HG02973 (cell line): ENCODE results near the gene MUC13.

Experiments
- ATAC-seq: cut with Tn5 transposase; IDR thresholded peaks from one replicate; pipeline ENCODE4 v1.9.1; 2021; ENCODE audit warnings: moderate library complexity; ENCODE audit not compliant: unreplicated experiment

The MUC13 gene

DNA sequence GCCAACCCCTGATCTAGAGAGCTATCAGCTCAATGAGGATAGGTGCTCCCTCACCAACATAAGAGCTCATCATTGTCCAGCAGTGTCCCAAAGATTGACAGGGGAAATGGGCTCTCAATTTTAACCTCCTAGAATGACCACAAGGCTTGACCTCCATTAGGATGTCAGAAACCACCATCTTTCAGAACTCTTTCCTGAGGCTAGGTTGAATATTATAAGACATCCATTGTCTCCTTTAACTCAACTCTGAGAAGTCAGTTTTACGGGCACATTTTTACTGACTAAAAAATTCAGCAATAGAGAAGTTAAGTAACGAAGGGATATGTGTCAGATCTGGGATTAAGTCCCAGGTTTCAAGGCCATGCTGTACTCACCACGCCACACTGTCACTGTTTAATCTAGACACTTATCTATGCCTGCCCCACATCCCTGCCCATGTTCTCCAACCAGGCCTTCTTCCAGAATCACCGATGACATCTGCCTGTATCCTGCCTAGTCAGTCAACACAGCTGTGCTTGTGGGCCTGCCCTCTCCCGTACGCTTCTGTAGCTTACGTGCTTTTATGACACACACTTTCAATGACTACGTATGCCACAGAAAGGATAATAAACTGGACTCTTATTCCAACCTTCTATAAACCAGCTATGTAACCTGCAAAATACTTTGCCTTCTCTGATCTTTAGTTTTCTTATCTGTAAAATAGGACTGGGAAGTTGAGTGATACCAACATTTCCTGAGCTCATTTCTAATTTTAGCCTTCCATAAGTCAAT lies 17.1 kb upstream of the MUC13 start:
- ATAC-seq, result no peak

DNA sequence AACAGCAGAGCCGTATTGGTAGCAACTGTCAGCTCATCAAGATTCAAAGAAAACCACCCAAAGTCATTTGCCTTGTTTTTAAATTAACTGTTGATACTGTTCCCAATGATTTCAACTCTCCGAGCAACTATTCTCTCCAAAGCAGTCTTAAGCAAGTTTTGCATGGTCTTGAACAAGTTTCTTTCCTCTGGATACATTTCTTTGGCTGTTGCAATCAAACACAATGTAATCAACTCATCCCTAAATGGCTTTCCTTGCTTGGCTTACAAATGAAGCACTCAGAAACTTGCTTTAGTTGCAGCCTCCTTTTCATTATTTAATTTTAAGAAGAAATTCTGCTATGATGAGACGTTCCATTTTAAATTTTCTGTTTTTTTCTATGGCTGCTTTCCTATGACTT lies 15.5 kb upstream of the MUC13 start:
- ATAC-seq, result no peak

DNA sequence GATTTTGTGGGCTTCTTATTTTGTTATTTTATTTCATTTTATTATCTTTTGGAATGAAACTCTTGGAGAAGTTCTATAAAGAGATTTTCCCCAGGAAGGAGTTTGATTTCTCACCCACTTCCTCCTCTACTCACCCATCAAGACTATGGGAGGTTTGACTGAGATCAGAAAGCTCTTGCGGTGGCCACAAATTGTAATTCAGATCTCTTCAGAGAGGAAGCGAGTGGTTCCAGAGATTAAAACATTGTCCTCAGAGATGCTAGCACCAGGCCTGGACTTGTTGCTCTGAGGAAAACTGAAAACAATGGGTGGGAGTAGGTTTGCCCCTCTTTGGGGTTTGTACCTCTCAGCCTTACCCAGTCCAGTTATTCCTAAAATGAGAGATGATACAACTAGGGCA lies 8.1 kb upstream of the MUC13 start:
- ATAC-seq, result no peak

DNA sequence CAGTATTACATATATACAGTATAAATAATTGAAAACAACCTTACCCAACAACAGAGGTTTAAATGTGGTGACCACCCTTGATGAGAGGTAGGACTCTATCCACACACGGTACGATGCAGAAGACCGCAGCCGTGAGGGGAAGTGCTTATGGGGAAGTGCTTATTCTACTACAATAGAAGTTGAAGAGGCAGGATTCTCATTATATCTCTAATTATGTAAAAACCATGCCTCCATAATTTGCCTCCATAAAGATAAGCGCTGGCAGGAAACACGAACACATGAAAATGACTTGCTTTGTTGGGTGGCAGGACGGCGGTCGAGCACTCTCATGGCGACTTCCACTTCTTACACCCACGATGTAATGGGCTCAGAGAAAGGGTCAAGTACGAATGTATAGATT lies 7.2 kb upstream of the MUC13 start:
- no peak for ATAC-seq

DNA sequence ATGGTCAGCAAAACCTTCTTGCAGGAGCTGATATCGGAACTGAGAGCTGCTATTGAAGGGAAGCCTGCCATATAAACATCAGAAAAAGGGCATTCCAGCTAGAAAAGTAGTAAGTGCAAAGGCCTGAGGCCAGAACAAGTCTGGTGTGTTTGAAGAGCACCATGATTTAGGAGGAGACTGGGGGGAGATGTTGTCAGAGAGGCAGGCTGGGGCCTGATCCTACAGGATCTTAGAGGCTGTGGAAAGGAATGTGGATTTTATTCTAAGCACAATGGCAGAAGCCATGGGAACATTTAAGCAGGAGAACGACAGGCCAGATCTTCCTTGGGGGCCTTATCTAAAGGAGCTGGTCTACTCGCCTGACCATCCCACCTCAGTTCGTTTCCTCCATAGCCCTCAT lies 5.1 kb upstream of the MUC13 start:
- ATAC-seq, result no peak

DNA sequence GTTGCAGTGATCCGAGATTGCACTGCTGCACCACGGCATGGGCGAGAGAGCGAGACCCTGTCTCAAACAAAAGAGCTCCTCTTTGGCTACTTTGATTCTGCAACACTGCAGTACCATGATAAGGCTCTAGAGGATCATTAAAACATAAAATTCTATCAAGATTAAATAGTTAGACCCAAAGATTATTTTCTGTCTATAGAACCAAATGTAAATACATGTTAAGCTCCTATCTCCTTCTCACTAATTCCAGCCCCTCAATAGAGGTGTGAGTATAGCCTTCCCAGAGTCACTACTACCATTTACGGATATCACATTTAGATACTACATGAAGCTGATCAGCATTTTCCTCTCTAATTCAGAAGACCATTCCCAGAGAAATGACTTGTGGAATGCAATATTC lies 4.3 kb upstream of the MUC13 start:
- no peak for ATAC-seq

DNA sequence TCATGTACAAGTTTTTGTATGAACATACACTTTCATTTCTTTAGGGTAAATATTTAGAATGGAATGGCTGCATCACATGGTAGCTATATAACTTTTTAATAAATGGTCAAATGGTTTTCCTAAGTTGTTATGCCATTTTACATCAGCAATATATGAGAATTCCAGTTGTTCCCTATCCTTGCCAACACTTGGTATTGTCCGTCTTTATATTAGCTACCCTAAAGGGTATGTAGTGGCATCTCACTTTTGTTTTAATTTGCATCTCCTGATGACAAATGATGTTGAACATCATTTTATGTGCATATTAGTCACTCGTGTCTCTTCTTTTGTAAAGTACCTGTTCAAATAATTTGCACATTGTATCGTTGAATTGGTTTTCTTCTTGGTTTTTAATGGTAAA lies 2.5 kb upstream of the MUC13 start:
- ATAC-seq, result no peak

DNA sequence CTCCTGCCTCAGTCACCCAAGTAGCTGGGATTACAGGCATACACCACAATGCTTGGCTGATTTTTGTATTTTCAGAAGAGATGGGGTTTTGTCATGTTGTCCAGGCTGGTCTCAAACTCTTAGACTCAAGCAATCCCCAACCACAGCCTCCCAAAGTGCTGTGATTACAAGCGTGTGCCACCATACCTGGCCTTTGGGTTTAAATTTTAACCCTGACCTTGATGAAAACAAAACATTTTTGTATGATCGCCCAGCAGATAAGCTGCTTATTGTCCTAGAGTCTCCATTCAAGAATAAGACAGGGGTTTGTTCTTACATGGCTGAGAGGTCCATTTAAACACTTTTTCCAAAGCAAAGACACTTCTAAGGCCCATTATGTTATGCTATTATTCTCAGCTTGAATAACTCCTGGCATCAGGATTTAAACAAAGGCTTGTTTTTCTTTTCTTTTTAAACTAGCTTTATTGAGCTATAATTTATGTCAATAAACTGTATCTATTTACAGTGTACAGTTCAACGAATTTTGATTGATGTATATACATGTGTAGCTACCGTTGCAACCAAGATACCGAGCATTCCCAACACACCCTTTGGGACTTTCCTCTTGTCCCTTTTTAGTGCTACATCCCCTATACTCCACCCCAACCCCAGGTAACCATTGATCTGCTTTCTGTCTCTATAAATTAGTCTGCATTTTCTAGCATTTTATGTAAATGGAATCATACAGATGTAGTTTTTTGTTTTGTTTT lies 1.4 kb upstream of the MUC13 start:
- ATAC-seq, result no peak

DNA sequence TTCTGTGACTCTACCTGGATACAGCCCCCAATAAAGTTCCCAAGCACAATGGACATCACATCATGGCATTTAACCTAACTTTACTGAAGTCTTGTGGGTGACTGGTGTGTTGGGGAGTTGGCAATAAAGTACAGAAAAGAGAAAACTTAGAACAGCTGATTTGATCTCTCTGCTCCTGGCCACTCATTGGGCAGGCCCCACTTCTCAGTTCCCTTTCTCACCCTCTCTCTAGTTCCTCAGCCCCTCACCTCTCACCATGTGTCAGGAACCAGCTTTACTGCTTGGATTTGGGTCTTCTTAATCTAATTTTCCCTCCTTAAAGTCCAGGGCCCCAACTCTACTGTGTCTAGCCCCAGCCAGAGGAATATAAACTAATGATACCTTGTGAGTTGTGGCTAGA lies 713 bp upstream of the MUC13 start:
- no peak for ATAC-seq

DNA sequence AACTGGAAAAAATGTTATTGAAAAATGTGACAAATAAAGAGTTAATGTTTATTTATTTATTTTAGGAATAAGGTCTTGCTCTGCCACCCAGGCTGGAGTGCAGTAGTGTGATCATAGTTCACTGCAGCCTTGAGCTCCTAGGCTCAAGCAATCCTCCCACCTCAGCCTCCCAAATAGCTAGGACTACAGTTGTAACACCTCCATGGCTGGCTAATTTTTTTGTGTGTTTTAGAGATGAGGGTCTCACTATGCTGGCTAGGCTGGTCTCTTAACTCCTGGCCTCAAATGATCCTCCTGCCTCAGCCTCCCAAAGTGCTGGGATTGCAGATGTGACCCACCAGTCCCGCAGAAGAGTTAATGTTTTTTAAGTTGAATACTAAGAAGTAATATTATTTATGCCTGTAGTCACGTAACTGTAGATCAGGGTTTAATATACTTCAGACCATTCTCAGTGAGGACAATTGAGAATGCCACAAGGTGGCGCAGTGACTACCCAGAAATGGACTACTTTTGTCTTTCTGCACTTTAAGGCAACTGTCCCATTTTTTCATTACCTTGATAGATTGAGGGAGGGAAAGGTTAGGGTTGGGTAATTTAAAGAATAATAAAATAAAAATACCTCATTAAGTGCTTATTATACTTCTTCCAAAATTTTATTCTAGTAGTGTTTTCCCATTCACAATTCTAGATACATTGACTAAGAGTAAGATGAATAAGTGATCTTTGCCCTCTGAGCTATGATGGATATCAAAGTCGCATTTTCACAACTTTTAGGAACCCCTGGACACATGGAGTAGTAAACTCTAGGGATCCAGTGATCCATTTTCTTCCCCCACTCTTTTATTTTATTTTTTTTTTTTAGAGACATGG lies 6.0 kb downstream of the MUC13 start:
- no peak for ATAC-seq

DNA sequence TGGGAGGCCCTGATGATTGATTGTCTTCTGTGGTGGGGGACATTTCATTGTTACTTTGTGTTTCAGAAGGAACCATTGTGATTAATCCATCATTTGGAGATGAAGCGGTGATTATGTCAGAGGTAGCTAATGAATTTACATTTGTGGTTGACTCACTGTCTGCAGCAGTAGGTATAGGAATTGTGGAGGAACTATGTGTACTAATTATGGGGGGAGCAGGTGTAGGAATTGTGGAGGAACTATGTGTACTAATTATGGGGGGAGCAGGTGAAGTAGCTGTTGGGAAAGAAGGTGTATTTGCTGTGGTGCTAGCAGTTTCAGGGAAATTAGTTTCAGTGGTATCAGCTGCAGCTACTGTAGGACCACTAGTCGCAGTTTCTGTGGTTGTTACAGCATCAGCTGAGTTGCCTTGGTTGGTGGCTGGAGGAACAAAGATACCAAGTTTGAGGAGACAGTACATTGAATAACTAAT lies 6.9 kb downstream of the MUC13 start:
- ATAC-seq, result peak; percentile 77

DNA sequence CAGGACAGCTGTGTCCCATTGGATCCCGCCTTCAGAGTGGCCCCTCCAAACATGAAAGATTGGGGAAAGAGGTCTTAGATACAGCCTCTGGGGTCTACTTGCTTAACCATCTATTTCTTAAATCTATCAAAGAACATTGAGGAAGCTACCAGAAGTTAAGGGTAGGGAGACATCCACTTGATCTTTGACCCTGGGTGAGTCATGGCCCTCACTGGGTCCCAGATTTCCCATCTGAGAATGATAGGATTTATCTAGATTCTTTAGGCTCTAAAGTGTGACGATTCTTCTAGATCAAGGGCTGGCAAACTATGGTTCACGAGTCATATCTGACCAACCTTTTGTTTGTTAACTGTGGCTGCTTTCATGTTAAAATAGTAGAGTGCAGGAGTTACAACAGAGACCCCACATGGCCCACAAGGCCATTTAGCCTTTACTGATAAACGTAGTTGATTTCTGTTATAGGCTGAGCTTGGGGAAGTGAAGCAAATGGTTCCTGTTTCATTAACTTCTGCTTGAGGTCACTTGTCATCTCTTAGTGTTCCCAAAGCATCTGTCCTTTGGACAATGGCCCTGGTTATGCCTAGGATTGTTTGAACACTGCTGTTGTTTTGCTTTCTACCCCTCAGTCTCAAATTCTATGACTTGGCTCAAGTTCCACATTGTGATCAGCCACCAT lies 8.0 kb downstream of the MUC13 start:
- no peak for ATAC-seq

DNA sequence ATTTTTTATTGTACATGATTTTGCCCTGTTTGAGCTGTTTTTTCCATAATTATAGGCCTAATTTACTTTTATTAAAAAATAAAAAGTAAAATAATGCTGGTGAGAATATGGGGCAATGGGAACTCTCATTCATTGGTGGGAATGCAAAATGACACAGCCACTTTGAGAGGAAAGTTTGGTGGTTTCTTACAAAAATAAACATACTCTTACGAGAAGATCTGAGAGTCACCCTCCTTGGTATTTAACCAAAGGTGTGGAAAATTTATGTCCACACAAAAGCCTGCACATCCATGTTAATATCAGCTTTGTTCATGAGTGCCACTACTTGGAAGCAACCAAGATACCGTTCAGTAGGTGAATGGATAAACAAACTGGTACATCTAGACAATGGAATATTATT lies 9.8 kb downstream of the MUC13 start:
- ATAC-seq, result no peak

DNA sequence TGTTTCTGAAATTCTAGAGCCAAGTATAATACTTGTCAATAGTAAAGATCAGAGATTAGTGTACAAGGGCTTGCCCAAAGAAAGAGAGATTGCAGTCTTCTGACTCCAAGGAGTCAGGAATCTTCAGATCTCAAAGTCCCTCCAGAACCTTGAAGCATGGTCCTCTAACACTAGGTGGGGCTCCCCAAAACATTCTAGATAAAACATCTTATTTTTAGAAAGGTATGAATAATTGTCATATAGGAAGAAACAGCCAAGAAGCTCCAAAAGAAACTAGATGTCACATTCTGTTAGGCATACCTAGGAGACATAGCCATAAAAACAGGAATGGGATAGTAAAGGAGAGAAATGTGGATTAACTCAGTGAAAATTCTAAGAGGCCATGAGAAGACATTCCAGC lies 10.7 kb downstream of the MUC13 start:
- no peak for ATAC-seq

DNA sequence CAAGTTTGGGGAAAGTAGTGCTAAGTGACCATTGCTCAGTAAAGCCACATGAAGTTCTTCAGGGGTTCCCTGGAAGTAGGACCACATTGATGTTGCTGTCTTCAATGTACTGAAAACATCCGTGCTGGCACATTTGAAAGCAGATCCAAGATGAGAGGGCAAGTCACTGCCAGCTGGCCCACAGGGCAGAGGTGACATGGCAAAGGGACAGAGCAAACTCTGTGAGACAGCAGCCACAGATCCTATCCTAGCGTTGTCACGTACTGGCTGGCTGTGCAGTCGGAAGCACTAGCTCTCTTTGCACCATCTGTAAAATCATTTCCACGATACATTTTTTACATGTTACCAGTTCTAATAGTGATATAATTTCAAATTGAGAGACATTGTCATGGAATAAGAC lies 13.8 kb downstream of the MUC13 start:
- no peak for ATAC-seq

DNA sequence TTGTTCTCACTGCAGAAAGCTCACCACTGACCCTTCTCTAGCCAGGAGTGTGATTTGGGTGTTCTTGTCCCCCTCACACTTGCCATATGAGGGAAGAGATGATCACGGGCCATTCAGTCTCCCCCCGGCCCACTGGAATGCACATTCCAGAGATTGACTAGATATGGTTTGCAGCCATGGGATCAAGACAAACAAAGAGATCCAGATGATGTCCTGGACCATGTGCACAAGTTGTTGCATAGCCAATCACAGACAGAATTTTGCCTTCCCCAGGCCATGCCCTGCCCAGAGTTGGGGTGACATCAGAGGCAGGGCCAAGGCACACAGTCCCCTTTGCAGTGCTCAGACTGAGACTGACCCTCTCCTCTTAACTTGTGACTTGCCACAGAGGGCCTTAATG lies 14.8 kb downstream of the MUC13 start:
- ATAC-seq, result no peak

DNA sequence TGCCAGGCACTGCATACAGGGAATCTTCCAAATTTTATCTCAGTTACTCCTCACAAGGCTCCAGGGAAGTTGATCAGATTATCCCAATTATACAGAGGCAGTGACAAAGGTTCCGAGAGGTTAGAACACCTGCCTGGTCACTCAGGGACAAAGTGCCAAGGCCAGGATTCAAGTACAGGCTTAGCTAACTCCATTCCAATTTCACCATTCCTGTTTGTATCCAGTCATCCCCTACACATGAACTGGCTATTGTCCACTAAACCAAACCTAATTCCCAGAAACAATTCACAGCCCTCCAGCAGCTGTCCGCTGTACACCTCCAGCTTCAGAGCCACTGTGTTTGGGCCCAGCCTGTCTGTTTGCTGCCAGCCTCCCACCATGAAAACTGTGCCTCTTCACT lies 16.0 kb downstream of the MUC13 start:
- no peak for ATAC-seq

DNA sequence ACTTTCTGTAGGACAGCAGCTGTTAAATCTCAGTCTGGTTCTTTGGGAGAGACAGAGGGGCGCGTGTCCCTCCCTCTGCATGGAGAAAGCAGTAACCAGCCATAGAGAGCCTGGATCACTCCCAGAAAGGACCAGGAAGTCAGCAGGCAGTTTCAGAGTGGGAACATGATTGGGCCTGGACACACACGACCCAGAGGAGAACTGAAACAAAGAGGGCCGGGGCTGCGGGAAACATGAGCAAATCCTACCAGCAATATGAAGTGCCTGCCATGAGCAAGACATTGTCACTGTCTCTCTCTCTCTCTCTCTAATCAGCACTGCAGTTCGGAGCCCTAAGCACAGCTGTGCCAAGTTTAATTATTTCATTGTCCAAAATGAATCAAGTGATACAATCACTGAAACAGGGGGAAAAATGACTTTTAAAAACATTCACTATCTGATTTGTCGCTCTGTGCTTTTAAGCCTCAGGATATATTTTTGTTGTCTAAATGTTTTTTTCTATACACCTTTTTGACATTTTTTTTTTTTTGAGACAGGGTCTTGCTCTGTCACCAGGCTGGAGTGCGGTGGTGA lies 17.6 kb downstream of the MUC13 start:
- ATAC-seq, result no peak

DNA sequence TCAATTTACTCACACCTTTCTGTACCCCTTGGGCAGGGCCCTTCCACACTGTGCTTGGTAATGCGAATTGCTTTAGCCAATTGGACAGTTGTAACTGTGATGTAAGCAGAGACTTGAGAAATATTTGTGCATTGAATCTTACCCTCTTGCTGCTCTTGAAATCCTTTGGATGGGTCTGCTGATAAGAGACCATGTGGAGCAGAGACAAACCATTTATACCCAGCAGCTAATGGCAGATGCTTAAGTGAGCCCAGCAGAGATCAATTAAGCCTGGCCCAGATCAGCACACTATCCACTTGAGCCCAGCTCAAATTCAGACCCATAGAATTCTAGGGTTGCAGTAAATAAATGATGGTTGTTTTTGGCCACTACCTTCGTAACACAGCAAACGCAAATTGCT lies 19.3 kb downstream of the MUC13 start:
- no peak for ATAC-seq

DNA sequence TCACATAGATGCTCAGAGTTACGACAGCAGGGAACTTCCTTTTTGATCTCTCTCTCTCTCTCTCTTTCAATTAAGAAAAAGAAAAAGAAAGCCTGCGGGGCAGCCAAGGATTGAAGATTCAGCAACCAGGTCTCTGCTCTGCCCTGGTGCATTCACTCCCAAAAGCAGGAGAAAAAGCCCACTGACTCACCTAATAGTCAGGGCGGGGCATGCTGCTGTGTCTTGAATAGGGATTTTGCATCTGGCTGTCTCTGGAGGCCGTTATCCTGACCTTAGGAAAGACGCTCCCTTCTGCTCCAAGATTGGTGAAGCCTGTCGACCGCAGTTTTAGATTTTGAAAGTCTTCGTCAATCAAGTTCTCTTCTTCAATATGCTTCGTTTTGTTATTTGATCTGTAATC lies 26.6 kb downstream of the MUC13 start:
- ATAC-seq, result no peak
